HEK293T (cell line): ENCODE results near the gene TLCD5.

Experiments used
- CTCF ChIA-PET: fragments of 350-600 bp; formaldehyde crosslinking; extraction: SDS; loops from one replicate; lab custom pipeline; 2021; ENCODE audit warnings: antibody characterized with exemption, inconsistent platforms; lab: Yijun Ruan, JAX
- POLR2A ChIA-PET: fragments of 350-600 bp; formaldehyde crosslinking; extraction: SDS; loops from one replicate; lab custom pipeline; 2020; ENCODE audit warnings: antibody characterized with exemption, inconsistent platforms; lab: Yijun Ruan, JAX
- DNase-seq: peaks from one replicate; pipeline ENCODE4 v3.0.0; 2012; ENCODE audit warnings: mixed read lengths; ENCODE audit errors: extremely low spot score
- ARNT ChIP-seq: fragments of 450-650 bp; IDR thresholded peaks from 2 replicates; pipeline ENCODE4 v1.6.1; 2017; ENCODE audit warnings: mild to moderate bottlenecking
- BHLHE40 ChIP-seq: fragments of 450-650 bp; IDR thresholded peaks from 2 replicates; pipeline ENCODE4 v1.6.1; 2016; ENCODE audit warnings: mild to moderate bottlenecking, moderate library complexity, borderline replicate concordance
- CTBP1 ChIP-seq: fragments of 450-650 bp; IDR thresholded peaks from 2 replicates; pipeline ENCODE4 v1.6.1; 2016; ENCODE audit warnings: borderline replicate concordance
- ELF4 ChIP-seq: fragments of 450-650 bp; IDR thresholded peaks from 2 replicates; pipeline ENCODE4 v1.6.1; 2017; ENCODE audit warnings: antibody characterized with exemption
- FOXA1 ChIP-seq: fragments of 450-650 bp; IDR thresholded peaks from 2 replicates; pipeline ENCODE4 v1.6.1; 2016; ENCODE audit warnings: mild to moderate bottlenecking
- FOXK2 ChIP-seq: fragments of 450-650 bp; IDR thresholded peaks from 2 replicates; pipeline ENCODE4 v1.6.1; 2016; ENCODE audit warnings: mild to moderate bottlenecking
- FOXM1 ChIP-seq: fragments of 450-650 bp; IDR thresholded peaks from 2 replicates; pipeline ENCODE4 v1.6.1; 2017; ENCODE audit warnings: mild to moderate bottlenecking, borderline replicate concordance
- HDGF ChIP-seq: fragments of 450-650 bp; IDR thresholded peaks from 2 replicates; pipeline ENCODE4 v1.6.1; 2017; ENCODE audit warnings: antibody characterized with exemption, borderline replicate concordance
- L3MBTL2 ChIP-seq: fragments of 450-650 bp; conservative IDR thresholded peaks from 2 replicates; pipeline ENCODE4 v1.6.1; 2016; ENCODE audit warnings: mild to moderate bottlenecking
- LEF1 ChIP-seq: fragments of 450-650 bp; IDR thresholded peaks from 2 replicates; pipeline ENCODE4 v1.6.1; 2017; ENCODE audit warnings: mild to moderate bottlenecking, borderline replicate concordance
- NFRKB ChIP-seq: fragments of 450-650 bp; IDR thresholded peaks from 2 replicates; pipeline ENCODE4 v1.6.1; 2016; ENCODE audit warnings: mild to moderate bottlenecking, moderate library complexity
- SP1 ChIP-seq: fragments of 450-650 bp; IDR thresholded peaks from 2 replicates; pipeline ENCODE4 v1.6.1; 2017
- SUZ12 ChIP-seq: fragments of 450-650 bp; IDR thresholded peaks from 2 replicates; pipeline ENCODE4 v1.6.1; 2016; ENCODE audit warnings: mild to moderate bottlenecking
- TARDBP ChIP-seq: fragments of 450-650 bp; IDR thresholded peaks from 2 replicates; pipeline ENCODE4 v1.6.1; 2016
- ZNF384 ChIP-seq: fragments of 450-650 bp; IDR thresholded peaks from 2 replicates; pipeline ENCODE4 v1.6.1; 2016
- TF ChIP-seq, protein P1 (sequence below): fragments of 450-650 bp; IDR thresholded peaks from 2 replicates; pipeline ENCODE4 v1.6.1; 2016

TLCD5 gene

DNA sequence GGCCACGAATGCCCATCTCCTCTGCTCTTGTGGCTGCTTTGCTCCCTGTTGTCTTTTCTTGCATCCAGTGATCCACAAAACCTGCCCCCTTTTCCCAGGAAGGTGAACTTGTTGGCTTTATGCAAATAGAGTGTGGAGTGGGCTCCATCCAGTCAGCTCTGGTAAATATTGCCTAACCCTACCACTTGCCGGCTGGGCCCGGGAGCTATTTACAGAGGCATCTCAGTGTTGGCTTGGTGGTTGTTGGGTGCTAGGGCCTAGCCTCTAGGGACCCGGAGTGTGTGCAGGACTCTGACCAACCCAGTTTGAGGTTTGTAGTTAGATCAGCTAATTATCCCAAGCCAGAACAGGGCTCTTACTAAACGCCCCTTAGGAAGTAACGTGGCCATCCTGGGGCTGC is 40.8 kb upstream of the TLCD5 start:
- ChIA-PET CTCF (no interaction called here), POLR2A (no interaction called here)
- DNase-seq: no peak
- no peak for TF ChIP-seq CTBP1
- TF ChIP-seq LEF1: no peak
- TF ChIP-seq HDGF: no peak
- TF ChIP-seq, protein P1, sequence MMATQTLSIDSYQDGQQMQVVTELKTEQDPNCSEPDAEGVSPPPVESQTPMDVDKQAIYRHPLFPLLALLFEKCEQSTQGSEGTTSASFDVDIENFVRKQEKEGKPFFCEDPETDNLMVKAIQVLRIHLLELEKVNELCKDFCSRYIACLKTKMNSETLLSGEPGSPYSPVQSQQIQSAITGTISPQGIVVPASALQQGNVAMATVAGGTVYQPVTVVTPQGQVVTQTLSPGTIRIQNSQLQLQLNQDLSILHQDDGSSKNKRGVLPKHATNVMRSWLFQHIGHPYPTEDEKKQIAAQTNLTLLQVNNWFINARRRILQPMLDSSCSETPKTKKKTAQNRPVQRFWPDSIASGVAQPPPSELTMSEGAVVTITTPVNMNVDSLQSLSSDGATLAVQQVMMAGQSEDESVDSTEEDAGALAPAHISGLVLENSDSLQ: no peak
- TF ChIP-seq SP1: no peak
- no peak for TF ChIP-seq NFRKB
- no peak for TF ChIP-seq ARNT
- no peak for TF ChIP-seq SUZ12
- no peak for TF ChIP-seq ZNF384
- no peak for TF ChIP-seq BHLHE40
- no peak for TF ChIP-seq ELF4
- TF ChIP-seq FOXA1: no peak

DNA sequence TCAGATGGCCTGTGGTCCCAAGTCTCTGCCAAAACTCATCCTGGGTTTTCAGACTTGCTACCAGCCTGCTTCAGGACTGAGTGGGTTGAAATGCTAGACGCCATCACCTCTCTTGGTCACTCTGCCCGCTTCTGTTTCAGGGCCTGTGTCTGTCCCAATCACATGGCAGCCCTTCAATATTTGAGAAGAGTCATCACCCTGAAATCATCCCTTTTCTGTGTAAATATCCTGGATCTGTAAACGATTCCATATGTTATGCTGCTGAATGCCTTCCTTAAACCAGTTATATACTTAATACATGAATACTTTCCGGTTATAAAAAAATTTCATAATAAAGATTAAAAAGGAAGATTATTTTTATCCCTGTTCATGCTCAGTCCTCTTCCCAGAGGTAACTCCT is 39.8 kb upstream of the TLCD5 start:
- no peak for DNase-seq
- no peak for TF ChIP-seq L3MBTL2
- TF ChIP-seq ZNF384: no peak
- TF ChIP-seq HDGF: no peak
- TF ChIP-seq FOXK2: no peak
- TF ChIP-seq FOXM1: no peak
- TF ChIP-seq SUZ12: no peak
- TF ChIP-seq ELF4: no peak
- TF ChIP-seq CTBP1: no peak
- TF ChIP-seq SP1: no peak
- TF ChIP-seq TARDBP: no peak
- no peak for TF ChIP-seq BHLHE40
- TF ChIP-seq FOXA1: no peak
- TF ChIP-seq LEF1: no peak
- TF ChIP-seq ARNT: no peak
- TF ChIP-seq, protein P1: no peak
- no peak for TF ChIP-seq NFRKB
- CTCF ChIA-PET: no interaction called here
- POLR2A ChIA-PET: no interaction called here

DNA sequence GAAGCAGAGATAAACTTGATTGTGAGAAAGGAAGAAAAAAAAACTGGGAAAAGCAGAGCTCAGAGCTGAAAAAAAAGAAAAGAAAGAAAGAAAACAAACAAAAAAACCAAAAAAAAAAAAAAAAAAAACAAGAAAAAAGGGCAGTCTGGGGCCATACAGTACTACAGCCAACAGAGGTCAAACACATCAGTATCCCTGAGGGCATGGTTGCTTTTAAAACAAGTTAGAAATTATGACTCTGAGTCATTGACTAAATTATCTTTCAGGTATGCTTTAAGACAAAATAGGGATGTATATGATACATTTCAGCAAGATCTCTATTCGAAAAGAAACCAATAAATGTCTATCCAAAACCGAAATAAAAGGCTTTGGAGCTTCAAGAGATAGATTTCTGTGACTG is 37.1 kb upstream of the TLCD5 start:
- DNase-seq: no peak
- TF ChIP-seq HDGF (no peak), FOXM1 (no peak), BHLHE40 (no peak), ARNT (no peak), SP1 (no peak), ZNF384 (no peak), NFRKB (no peak), ELF4 (no peak)
- TF ChIP-seq, protein P1: no peak
- POLR2A ChIA-PET: no interaction called here
- CTCF ChIA-PET: interaction anchor here (0.8 to 1.8 kb wide), 4 partner anchors 12 to 59 kb away, joined by 5 to 7 read pairs (median 6); no protein-coding TSS in a partner anchor

DNA sequence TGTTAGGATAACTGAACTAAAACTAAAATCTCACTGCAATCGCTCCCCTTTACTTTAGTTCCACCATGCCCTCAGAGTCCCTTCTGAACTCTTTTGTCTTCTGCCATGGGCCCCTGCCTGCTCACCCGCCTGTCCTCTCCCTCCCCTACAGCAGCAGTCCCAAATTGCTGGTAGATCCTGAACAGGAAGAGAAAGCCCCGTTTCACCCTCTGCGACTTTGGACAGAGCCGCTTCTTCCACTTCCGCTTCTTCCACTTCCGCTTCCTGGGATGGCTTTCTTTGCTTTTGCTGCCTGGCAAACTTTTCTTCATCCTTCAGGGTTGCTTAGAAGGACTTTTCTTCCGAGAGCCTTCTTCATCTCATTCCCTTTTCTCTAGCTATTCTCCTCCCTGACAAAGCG is 35.7 kb upstream of the TLCD5 start:
- POLR2A ChIA-PET: interaction anchor here (1.2 kb wide), 1 partner anchor 40 kb away, joined by 3 read pairs; no protein-coding TSS in a partner anchor
- no peak for DNase-seq
- CTCF ChIA-PET: interaction anchor here (2.1 kb wide), 1 partner anchor 11 kb away, joined by 8 read pairs; no protein-coding TSS in a partner anchor
- TF ChIP-seq ARNT (no peak), SUZ12 (no peak), FOXA1 (no peak), FOXK2 (no peak), FOXM1 (no peak), TARDBP (no peak), SP1 (no peak), LEF1 (no peak), L3MBTL2 (no peak), BHLHE40 (no peak), NFRKB (no peak)

DNA sequence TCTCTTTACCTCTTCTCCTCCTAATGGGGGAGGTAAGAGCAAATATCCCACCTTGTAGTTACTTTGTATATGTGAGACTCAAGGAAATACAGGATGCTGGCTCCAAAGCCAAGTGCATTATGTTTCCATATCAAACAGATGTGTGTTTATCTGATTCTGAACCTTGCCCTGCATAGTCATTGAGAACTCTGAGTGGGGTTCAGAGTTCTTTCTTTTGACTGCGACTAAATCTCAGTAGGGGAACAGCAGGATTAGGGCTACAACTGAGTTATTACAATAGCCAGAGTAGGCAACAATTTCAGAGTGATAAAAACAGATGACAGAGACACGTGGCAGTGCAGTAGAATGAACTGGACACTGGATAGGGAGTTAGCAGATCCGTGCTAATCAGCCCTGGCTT is 34.1 kb upstream of the TLCD5 start:
- ChIA-PET CTCF (interaction anchor here (1.0 kb wide), 1 partner anchor 12 kb away, joined by 3 read pairs; no protein-coding TSS in a partner anchor), POLR2A (no interaction called here)
- DNase-seq: no peak
- no peak for TF ChIP-seq SUZ12
- no peak for TF ChIP-seq FOXM1

DNA sequence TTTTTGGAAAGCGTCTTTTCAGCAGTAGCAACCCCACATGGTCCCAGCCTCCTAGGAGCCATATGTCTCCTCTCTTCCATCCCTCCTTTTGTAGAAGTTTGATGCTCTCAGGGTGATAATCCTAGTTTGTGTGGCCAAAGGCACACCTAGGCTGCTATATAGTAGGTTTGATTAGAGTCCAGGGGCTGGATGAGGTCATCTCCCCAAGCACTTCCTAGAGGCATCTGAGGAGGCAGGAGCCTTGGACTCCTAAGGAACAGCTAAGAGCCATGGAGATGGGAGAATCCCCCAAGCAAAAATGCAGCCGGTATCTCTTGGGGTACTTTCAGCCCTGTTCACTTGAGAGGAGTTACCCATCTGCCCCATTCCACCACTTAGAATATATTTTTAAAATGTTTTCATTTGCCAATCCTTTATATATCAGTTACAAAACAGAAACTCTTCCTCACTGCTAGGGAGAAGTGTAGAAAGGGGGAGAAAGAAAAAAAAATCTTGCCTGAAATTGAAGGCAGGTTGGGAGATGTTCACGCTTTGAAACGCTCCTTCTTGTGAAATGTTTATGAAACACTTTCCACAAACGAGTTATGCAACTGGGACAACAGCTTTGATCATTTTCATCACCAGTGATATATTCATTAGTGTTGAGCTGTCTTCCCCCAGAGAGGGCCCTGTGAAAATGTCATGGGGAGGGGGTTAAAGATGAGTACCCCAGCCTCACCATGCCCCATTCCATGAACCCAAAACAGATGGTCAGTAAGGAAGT is 31.9 kb upstream of the TLCD5 start:
- ChIA-PET POLR2A (no interaction called here), CTCF (interaction anchor here (0.6 to 2.1 kb wide), 2 partner anchors 9 to 64 kb away, joined by 5 to 7 read pairs; no protein-coding TSS in a partner anchor)
- no peak for DNase-seq
- TF ChIP-seq ELF4 (no peak), CTBP1 (no peak), BHLHE40 (no peak), HDGF (no peak), FOXM1 (no peak), ARNT (no peak), SUZ12 (no peak), LEF1 (no peak), L3MBTL2 (no peak), NFRKB (no peak)

DNA sequence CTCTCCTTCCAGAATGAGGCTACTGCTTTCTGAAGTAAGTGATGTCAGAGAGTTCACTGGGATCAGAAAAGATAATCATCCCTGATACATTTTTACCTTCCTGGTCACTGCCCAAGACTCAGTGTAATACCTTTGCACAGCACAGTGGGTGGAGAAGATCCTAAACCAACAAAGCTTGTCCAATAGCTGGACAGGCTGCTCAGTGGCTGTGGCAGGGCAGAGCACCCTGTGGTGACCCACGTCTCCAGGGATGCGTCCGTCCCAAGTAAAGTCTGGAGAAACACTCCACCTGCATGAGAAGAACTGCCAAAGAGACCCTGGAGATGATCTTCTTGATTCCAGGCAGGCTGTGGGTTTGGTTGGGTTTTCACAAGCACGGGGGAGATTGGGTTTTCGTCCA is 31.0 kb upstream of the TLCD5 start:
- DNase-seq: no peak
- TF ChIP-seq ARNT: no peak
- no peak for TF ChIP-seq TARDBP
- TF ChIP-seq FOXK2: no peak
- TF ChIP-seq CTBP1: no peak
- no peak for TF ChIP-seq LEF1
- TF ChIP-seq BHLHE40: no peak
- TF ChIP-seq, protein P1: no peak
- TF ChIP-seq SP1: no peak
- TF ChIP-seq SUZ12: no peak
- POLR2A ChIA-PET: no interaction called here
- CTCF ChIA-PET: interaction anchor here (2.1 kb wide), 1 partner anchor 9 kb away, joined by 7 read pairs; no protein-coding TSS in a partner anchor
